Measurements from ENCODE around the gene LARGE1.

The LARGE1 gene

DNA sequence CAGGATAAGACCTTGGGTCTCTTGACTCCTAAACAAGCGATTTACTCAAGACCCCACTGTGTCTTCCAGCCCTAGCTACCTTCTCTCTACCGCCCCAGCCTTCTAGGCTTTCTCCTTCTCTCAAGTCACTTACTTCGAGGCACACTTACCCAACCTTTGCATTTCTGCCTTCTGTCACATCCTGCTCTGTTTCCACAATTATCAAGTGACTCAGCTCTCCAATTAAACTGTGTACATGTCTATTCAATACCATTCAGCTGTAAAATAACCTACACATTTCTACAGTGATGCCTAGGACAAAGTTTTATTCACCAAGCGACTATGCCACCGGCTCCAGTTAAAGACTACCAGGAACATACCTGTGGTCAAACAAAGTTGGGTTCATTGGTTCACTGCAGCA, 69.0 kb downstream of the LARGE1 start:
- no peak for DNase-seq

DNA sequence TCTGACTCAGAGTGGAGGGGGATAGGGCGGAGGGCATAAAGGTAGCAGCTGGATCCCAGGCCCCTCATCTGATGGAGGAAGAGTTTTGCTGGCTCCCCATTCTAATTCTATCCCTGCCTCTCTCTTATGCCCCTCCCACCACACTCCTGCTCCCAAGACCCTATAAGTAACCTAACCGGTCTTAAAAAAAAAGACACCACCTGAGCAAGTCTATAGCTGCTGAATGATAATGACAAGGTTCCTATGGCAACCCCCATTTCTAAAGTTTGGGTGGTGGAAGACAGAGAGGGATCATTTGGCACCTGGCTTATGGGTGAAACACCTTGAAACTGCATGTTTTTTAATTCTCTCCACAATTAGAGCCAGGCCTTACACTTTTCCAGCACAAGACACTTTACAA, 69.6 kb downstream of the LARGE1 start:
- no peak for DNase-seq

- no peak for DNase-seq
Measured at GRCh38 chr22:33850193-33850592, 70.1 kb downstream of the LARGE1 start.

DNA sequence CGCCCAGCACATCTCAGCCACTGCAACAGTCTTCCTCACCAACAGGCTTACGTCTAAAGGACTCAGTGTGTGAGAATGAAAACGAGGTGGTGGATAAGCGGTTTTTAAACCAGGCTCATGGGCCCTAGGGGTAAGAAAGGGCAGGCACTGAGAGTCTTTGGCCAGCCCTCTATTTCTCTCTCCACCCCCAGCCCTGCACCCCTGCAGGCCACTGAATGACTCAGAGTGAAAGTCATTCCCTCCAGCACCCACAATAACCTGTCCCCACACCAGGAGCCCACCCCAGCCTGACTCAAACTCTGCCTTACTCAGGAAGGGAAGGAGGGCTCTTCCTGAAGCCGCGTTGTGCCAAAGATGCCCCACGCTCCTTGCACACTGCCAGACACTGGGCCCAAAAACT, 72.0 kb downstream of the LARGE1 start:
- no peak for DNase-seq

DNA sequence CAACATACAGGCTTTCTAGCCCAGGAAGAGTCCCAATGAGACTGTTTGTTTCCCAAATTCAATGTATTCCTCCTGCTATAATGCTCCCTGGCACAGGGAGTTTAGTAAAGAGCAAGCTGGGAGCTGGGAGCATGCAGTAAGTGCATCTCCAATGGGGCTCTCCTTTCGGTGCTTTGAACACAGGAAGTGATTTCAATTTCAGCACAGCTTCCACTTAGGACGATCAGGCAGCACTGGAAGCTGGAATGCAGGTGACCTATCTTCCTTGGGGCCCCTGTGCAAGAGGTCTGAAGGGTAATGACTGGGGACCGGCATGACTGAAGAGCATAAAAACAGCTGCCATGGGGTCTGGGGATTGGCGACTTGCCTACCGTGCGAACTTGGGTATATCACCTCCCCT, 76.0 kb downstream of the LARGE1 start:
- DNase-seq, result no peak

DNA sequence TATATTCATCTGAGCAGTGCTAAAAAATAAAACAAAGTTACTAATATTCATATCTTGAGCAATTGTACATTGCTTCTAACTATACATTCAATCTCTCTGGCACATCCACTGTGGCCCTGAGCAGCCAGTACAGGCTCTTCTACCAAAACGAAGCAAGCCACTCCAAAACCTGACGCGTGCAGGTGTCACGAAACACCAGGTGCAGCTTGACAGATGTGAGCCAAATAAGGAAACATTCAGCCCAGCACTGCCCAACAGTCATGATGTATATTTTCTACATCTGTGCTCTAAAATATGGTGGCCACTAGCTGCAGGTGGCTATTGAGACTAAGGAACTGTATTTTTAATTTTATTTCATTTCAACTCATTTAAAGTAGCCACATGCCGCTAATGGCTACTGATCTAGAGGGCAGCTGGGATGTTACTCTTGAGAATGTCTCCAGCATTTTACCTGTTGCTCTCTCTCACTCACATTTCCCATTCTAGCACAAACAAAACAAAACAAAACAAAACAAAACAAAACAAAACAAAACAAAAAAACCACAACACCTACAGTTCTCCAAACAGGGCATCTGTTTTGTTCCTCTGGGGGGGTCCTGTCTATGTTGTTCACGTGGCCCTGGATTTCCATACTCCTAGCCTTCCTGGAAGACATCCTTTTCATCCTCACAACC, 77.7 kb downstream of the LARGE1 start:
- DNase-seq, result no peak

- no peak for DNase-seq
Measured at GRCh38 chr22:33842006-33842354, 78.3 kb downstream of the LARGE1 start.

DNA sequence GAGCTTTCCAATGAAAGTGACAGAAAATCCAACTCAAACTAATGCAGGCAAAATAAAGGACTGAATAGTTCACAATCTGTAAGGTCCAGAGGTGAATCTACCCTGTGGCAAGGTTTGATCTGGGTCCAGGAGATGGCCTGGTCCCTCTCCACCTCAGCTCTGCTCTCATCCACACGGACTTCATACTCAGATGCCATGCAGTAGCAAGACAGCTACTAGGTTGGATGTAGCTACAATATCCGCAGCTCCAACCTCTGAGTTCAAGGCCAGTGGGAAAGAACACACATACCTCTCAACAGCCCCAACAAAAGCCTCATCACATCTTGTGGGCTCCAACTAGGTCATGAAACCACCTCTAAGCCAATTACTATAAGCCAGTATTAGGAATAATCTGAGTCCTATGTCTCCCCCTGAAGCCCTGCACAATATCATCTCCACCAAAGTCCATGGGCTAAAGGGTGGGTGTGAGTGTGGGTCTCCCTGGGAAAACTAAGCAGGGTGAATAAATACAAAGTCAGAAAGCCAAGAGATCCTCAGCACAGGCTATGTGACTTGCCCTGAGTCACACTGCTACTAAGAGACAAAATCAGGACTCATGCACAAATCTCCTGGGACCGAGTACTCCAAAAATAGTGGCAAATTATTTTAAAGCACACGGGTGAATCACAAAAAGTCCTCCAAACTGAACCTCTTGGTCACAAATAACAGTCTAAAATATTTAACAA, 78.8 kb downstream of the LARGE1 start:
- no peak for DNase-seq

- no peak for DNase-seq
Measured at GRCh38 chr22:33838644-33839043, 81.6 kb downstream of the LARGE1 start.

- DNase-seq, result no peak
Measured at GRCh38 chr22:33837826-33838225, 82.5 kb downstream of the LARGE1 start.

- no peak for DNase-seq
Measured at GRCh38 chr22:33835265-33835664, 85.0 kb downstream of the LARGE1 start.

DNA sequence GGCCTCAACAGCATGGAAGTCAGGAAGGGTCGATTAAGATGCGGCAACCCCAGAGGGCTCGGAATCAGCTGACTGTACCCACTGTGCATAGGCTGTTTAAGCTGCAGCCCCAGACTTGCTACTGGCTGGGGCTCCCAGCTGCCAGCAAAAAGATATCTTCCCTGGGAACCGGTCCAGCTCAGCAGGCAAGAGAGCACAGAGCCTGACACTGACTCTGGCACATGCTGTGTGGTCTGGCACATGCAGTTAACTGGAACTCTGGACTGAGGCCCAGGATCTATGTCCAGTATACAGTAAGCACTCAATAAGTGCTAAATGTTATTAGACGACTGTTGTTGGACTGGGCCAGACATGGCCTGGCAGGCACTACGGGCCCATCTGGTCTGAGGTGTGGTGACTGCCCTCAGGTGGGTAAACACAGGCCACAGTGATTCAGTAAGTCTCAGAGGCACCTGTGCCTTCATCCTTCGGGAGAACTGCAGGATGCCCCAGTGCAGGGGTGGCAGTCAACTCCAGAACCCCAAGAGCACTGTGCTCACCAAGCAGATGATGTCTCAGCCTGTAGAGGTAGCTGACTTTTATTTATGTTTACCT, 87.6 kb downstream of the LARGE1 start:
- DNase-seq, result no peak

DNA sequence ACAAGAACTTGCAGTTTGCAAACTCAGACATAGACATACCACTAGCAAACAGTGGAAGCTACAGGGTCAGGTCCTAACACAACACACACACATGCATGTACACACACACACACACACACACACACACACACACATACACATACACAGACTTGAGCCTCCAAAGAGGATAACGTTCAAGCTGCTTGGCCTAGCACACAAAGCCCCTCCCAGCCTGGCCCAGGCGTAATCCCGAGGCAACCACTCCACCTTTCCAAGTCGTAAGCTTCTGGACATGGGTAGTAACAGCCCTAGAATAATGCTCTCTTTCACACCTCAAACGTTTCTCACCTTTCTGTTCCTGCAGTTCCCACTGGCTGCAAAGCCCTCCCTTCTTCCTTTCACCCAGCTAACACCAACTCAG, 88.6 kb downstream of the LARGE1 start:
- no peak for DNase-seq

GRCh38 chr22:33831207-33831606, 89.1 kb downstream of the LARGE1 start:
- DNase-seq, result no peak

- DNase-seq, result peak; percentile 29
Measured at GRCh38 chr22:33829546-33830280, 90.6 kb downstream of the LARGE1 start.

DNA sequence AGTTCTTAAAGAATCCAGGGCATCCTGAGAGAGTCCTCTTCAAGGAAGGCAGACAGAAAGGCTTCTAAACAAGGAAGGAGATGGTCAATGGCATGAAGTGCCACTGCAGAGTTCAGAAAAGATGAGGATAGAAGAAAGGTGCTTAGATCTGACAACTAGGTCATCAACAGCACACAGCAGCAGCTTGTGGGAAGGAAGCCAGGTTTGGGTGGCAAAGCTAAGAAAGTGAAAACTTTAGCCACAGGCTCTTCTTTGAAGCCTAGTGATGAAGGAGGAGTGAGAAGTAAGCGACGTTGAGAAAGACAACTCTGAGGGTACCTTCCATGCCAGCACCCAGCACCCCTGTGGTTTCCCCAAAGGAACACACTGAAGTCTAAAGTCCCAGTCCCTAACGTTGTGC, 92.0 kb downstream of the LARGE1 start:
- DNase-seq, result no peak

DNA sequence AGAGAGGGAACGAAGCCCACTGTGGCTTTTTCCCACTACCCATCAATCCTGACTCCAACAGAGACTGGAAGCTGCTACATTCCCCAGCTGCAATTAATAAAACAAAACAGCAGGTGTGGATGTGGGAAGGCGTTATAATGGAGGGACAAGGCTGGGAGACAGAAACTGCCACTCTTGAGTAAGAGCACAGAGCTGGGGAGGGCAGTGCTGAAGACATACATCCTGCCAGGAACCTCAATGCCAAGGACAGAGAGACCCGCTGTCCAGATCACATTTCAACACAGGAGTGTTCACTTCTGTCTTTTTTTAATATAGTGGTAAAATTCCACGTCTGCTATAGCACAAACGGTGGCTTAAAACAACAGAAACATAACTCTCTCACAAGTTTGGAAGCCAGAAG, 94.5 kb downstream of the LARGE1 start:
- no peak for DNase-seq

GRCh38 chr22:33823552-33823951, 96.7 kb downstream of the LARGE1 start:
- DNase-seq, result no peak

DNA sequence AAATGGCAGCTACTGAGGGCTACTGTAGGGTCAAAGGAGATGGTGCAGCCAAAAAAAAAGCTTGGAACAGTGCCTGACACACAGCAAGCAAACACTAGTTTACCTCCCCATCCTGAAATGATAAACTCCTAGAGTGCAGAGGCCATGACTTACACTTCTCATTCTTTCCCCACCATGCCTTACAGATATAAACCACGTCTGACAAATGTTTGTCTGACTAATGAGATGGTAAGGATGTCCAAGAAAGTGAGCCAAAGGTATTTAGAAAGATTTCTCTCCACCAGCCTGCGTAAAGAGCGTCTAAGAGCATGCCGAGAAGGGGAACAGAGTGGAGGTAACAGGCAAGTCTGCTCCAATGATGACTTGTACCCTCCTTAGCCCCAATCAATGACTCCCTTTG, 99.0 kb downstream of the LARGE1 start:
- no peak for DNase-seq

DNA sequence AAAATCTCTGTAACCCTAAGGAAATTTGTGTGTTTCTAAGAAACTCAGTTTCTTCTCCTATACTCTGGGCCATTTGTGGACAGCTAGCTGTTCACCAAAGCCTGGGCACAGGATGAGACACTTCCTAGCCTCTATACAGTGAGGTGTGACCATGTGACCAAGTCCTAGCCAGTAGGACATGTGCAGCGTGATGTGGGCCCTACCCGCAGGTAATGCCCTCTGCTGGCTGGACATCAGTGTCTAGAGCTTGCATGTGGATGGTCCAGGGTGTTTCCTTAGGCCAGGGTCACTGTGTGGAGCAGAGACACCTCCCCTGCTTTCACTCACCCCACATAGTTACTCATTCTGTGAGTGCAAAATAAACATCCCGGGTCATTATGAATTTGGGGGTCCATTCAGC, 100.5 kb downstream of the LARGE1 start:
- no peak for DNase-seq

DNA sequence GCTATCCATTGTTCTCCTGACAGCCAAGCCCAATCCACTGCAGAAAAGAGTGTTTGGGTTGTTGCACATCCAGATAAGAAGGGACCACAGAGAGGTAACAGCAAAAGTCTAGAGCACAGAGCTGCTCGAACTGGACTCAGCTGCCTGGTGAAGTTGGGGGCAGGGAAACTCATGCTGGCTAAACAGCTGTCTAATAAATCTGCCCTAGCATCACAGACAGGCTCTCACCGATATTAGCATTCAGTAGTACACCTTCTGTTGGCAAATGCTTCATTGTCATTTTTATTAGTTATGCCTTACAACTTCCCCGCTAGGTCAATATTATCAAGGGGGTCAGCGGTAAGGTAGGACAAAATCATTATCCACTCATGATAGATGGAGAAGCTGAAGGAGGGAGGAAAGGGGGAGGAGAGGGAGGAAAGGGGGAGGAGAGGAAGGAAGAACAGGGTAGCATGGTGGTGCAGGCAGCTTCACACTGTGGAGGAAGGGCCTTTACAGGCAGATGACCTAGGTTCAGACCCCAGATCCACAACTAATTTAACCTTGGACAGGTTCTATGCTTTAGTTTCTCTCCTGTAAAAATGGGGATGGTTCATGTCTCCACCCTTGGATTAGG, 102.7 kb downstream of the LARGE1 start:
- no peak for DNase-seq

- DNase-seq, result no peak
Measured at GRCh38 chr22:33812360-33812977, 107.8 kb downstream of the LARGE1 start.

DNA sequence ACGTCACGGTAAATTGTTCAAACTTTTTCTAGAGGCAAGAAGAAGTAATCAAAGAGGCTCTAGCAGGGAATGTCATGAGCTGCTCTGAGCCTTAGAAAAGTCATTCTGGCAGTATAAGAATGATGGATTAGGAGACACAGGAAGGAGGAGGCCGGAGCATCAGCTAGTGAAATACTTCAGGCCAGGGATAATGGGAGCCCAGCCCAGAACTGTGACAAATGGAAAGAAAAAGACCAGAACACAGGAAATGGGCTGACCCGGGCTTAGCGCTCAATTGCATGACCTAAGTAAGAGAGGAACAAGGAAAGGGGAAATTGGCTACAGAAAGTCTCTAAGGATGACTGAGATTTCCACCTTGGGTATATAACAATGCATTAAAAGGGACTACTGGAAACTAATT, 108.6 kb downstream of the LARGE1 start:
- DNase-seq, result no peak

All from DMS 273 treated with DMSO at 0.1 percent for 48 hours (cell line).